Renal cortical epithelial cell (primary cell): ENCODE results near the gene NCAN. TPM values are rescaled to one million over a fixed set of nuclear protein-coding genes. Genes with fewer than 3 reads are reported as not detected.
A peak's percentile ranks its signal among the peaks of the same experiment; 100 is the strongest.
"Not testable (repeated sequence)": the region's sequence is repeated elsewhere in the genome, so short reads cannot be mapped to it uniquely, and the experiment has no call there.

Experiments used
- DNase-seq: peaks from one replicate; pipeline ENCODE4 v3.0.0-alpha.2; 2011; ENCODE audit warnings: low read depth
- total RNA-seq: library from RNA; depleted of rRNA; stranded (reverse); fragments of >200 nt; gene quantifications from 2 replicates; pipeline ENCODE4 v1.2.3, GENCODE V29; 2014

NCAN gene
- total RNA-seq, 1 donor from 2014 or later, result not detected

GRCh38 chr19:19193926-19194325 is 17.8 kb upstream of the NCAN start:
- DNase-seq, result no peak

GRCh38 chr19:19201697-19202630 is 9.8 kb upstream of the NCAN start:
- DNase-seq, result no peak

GRCh38 chr19:19202707-19203011 is 9.1 kb upstream of the NCAN start:
- DNase-seq, result no peak

GRCh38 chr19:19203012-19203856 is 8.5 kb upstream of the NCAN start, which contains the start of gene NR2C2AP:
NR2C2AP (minus strand) TSS chr19:19203414; CDS start chr19:19203060, 354 bp downstream.
- DNase-seq, result peak; percentile 85

GRCh38 chr19:19204181-19204580 is 7.6 kb upstream of the NCAN start:
- no peak for DNase-seq

- no peak for DNase-seq
These were observed 6.0 kb upstream of the NCAN start for GRCh38 chr19:19205416-19206410.

- DNase-seq, result no peak
These were observed 4.8 kb upstream of the NCAN start for GRCh38 chr19:19206938-19207337.

GRCh38 chr19:19207637-19208572 is 3.9 kb upstream of the NCAN start:
- no peak for DNase-seq

- no peak for DNase-seq
These were observed 2.4 kb upstream of the NCAN start for GRCh38 chr19:19209372-19209771.

- no peak for DNase-seq
These were observed 1.2 kb downstream of the NCAN start for GRCh38 chr19:19212916-19213315.

- no peak for DNase-seq
These were observed 1.8 kb downstream of the NCAN start for GRCh38 chr19:19213426-19214158.

GRCh38 chr19:19214159-19214490 is 2.4 kb downstream of the NCAN start:
- no peak for DNase-seq

GRCh38 chr19:19214892-19215291 is 3.1 kb downstream of the NCAN start:
- DNase-seq, result no peak

GRCh38 chr19:19215792-19216191 is 4.0 kb downstream of the NCAN start:
- DNase-seq, result no peak

- no peak for DNase-seq
These were observed 5.3 kb downstream of the NCAN start for GRCh38 chr19:19217099-19217498.

- DNase-seq, result no peak
These were observed 7.2 kb downstream of the NCAN start for GRCh38 chr19:19218911-19219310.

GRCh38 chr19:19221000-19221399 is 9.2 kb downstream of the NCAN start:
- DNase-seq, result not testable (repeated sequence)

- DNase-seq, result no peak
These were observed 11.3 kb downstream of the NCAN start for GRCh38 chr19:19223060-19223459.

GRCh38 chr19:19223636-19224035 is 11.9 kb downstream of the NCAN start:
- no peak for DNase-seq
